Neural cell (in vitro differentiated cells): Measurements from ENCODE around the gene UBE3B. TPM values are rescaled to one million over a fixed set of nuclear protein-coding genes. Genes with fewer than 3 reads are reported as not detected.

Experiments used
- H2AFZ ChIP-seq: fragments of 200-600, 300-800 bp; sonication (generic), shearing (Covaris generic); 2 replicates; pipeline ENCODE4 v1.6.0; 2014; ENCODE audit warnings: low read depth, mild to moderate bottlenecking, antibody characterized with exemption, low read length, moderate library complexity
- H3F3A ChIP-seq: fragments of 200-600 bp; shearing (Covaris generic); 2 replicates; pipeline ENCODE4 v1.6.1; 2016; ENCODE audit warnings: mild to moderate bottlenecking, moderate library complexity, mixed read lengths, antibody characterized with exemption, low read length; ENCODE audit not compliant: insufficient read depth, poor library complexity, severe bottlenecking
- H3K27ac ChIP-seq: fragments of 200-600, 300-800 bp; sonication (generic), shearing (Covaris generic); 2 replicates; pipeline ENCODE4 v1.5.1; 2014; ENCODE audit warnings: mild to moderate bottlenecking, low read length, moderate library complexity
- H3K27me3 ChIP-seq: fragments of 300-800, 200-600 bp; sonication (generic), shearing (Covaris generic); 2 replicates; pipeline ENCODE4 v1.6.0; 2014; ENCODE audit warnings: mild to moderate bottlenecking, low read depth, low read length, moderate library complexity; ENCODE audit not compliant: insufficient read depth
- H3K36me3 ChIP-seq: fragments of 300-800, 200-600 bp; sonication (generic), shearing (Covaris generic); 2 replicates; pipeline ENCODE4 v1.5.1; 2014; ENCODE audit warnings: mild to moderate bottlenecking, antibody characterized with exemption, low read length, moderate library complexity; ENCODE audit not compliant: insufficient read depth
- H3K4me2 ChIP-seq: fragments of 300-800, 200-600 bp; sonication (generic), shearing (Covaris generic); 2 replicates; pipeline ENCODE4 v1.6.0; 2014; ENCODE audit warnings: mild to moderate bottlenecking, low read length
- H3K4me3 ChIP-seq: fragments of 300-800, 200-600 bp; sonication (generic), shearing (Covaris generic); 2 replicates; pipeline ENCODE4 v1.5.1; 2014; ENCODE audit warnings: mild to moderate bottlenecking, low read length, moderate library complexity
- H3K79me2 ChIP-seq: fragments of 200-600 bp; shearing (Covaris generic); replicated peaks from 2 replicates; pipeline ENCODE4 v1.6.0; 2014; ENCODE audit warnings: mild to moderate bottlenecking, low read length, moderate library complexity; ENCODE audit not compliant: insufficient read depth
- H3K9ac ChIP-seq: fragments of 300-800, 200-600 bp; sonication (generic), shearing (Covaris generic); 2 replicates; pipeline ENCODE4 v1.6.1; 2016; ENCODE audit warnings: mild to moderate bottlenecking, low read length, mixed read lengths
- H3K9me2 ChIP-seq: fragments of 200-600 bp; shearing (Covaris generic); 2 replicates; pipeline ENCODE4 v1.6.1; 2016; ENCODE audit warnings: mild to moderate bottlenecking, low read length, mixed read lengths; ENCODE audit not compliant: insufficient read depth
- H3K9me3 ChIP-seq: fragments of 200-600, 300-800 bp; sonication (generic), shearing (Covaris generic); 2 replicates; pipeline ENCODE4 v1.6.1; 2016; ENCODE audit warnings: mild to moderate bottlenecking, mixed run types, low read length, moderate library complexity, mixed read lengths
- H4K20me1 ChIP-seq: fragments of 200-600 bp; shearing (Covaris generic); 2 replicates; pipeline ENCODE4 v1.6.1; 2016; ENCODE audit warnings: mild to moderate bottlenecking, mixed run types; ENCODE audit not compliant: insufficient read depth
- EP300 ChIP-seq: fragments of 450-650 bp; conservative IDR thresholded peaks from 2 replicates; pipeline ENCODE4 v1.6.1; 2014; ENCODE audit warnings: antibody characterized with exemption, mild to moderate bottlenecking, moderate library complexity; ENCODE audit not compliant: poor library complexity, severe bottlenecking
- EZH2 ChIP-seq: fragments of 200-600, 300-800 bp; shearing (Covaris generic), sonication (generic); IDR thresholded peaks from 2 replicates; pipeline ENCODE4 v1.6.1; 2014; ENCODE audit warnings: antibody characterized with exemption, low read length, borderline replicate concordance, mild to moderate bottlenecking; ENCODE audit not compliant: insufficient read depth, poor library complexity, severe bottlenecking
- MXI1 ChIP-seq: fragments of 450-650 bp; conservative IDR thresholded peaks from 2 replicates; pipeline ENCODE4 v1.6.1; 2014; ENCODE audit warnings: antibody characterized with exemption, mild to moderate bottlenecking; ENCODE audit not compliant: poor library complexity, severe bottlenecking
- POLR2AphosphoS5 ChIP-seq: IDR thresholded peaks from 2 replicates; pipeline ENCODE4 v1.6.1; 2012
- RAD21 ChIP-seq: fragments of 450-650 bp; conservative IDR thresholded peaks from 2 replicates; pipeline ENCODE4 v1.6.1; 2014; ENCODE audit warnings: antibody characterized with exemption, mild to moderate bottlenecking, moderate library complexity
- REST ChIP-seq: IDR thresholded peaks from 2 replicates; pipeline ENCODE4 v1.6.1; 2012; ENCODE audit warnings: borderline replicate concordance
- SMC3 ChIP-seq: fragments of 450-650 bp; conservative IDR thresholded peaks from 2 replicates; pipeline ENCODE4 v1.6.1; 2014; ENCODE audit warnings: antibody characterized with exemption, mild to moderate bottlenecking, moderate library complexity; ENCODE audit not compliant: poor library complexity
- TAF1 ChIP-seq: IDR thresholded peaks from 2 replicates; pipeline ENCODE4 v1.6.1; 2012; ENCODE audit warnings: low read depth
- polyA plus RNA-seq: library from polyadenylated mRNA; depleted of rRNA; stranded (reverse); fragments of >200 nt; gene quantifications from 2 replicates; pipeline ENCODE4 v1.2.3, GENCODE V29; 2014
- TF ChIP-seq, protein P1 (sequence below): fragments of 450-650 bp; IDR thresholded peaks from 2 replicates; pipeline ENCODE4 v1.5.1; 2014; ENCODE audit warnings: antibody characterized with exemption, mild to moderate bottlenecking, moderate library complexity; ENCODE audit not compliant: poor library complexity, severe bottlenecking

The UBE3B gene
- polyA plus RNA-seq, 1 donor from 2014 or later: 21.7 TPM

DNA sequence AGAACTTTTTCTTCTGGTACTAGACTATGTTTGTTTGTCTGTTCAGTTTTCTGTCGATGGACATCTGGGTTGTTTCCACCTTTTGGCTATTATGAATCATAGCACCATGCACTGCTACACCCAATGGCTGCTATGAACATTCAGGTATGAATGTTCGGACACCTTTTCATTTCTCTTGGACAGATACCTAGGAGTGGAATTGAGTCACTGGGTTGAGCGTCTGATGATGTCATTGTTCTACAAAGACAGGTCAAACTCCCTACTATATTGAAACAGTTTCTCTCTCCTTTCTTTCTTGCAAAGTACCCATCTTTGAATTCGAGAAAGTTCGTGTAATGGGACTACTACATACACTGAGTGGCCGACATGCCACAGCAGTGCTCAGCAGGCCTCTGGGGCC lies 45.0 kb upstream of the UBE3B start:
- H3K4me3 ChIP-seq: no peak overlapping the region
- no peaks in the 10 kb centered on the region for H3K27me3 ChIP-seq
- no peak for TF ChIP-seq MXI1
- TF ChIP-seq, protein P1, sequence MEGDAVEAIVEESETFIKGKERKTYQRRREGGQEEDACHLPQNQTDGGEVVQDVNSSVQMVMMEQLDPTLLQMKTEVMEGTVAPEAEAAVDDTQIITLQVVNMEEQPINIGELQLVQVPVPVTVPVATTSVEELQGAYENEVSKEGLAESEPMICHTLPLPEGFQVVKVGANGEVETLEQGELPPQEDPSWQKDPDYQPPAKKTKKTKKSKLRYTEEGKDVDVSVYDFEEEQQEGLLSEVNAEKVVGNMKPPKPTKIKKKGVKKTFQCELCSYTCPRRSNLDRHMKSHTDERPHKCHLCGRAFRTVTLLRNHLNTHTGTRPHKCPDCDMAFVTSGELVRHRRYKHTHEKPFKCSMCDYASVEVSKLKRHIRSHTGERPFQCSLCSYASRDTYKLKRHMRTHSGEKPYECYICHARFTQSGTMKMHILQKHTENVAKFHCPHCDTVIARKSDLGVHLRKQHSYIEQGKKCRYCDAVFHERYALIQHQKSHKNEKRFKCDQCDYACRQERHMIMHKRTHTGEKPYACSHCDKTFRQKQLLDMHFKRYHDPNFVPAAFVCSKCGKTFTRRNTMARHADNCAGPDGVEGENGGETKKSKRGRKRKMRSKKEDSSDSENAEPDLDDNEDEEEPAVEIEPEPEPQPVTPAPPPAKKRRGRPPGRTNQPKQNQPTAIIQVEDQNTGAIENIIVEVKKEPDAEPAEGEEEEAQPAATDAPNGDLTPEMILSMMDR: no peak
- TF ChIP-seq EP300: no peak
- H3K79me2 ChIP-seq: no peaks in the 10 kb centered on the region
- no peak overlapping the region for H3K27ac ChIP-seq
- H3K4me2 ChIP-seq: no peak overlapping the region
- H3F3A ChIP-seq: no peaks in the 10 kb centered on the region
- no peak overlapping the region for H3K9ac ChIP-seq
- no peaks in the 10 kb centered on the region for H3K9me3 ChIP-seq
- H3K36me3 ChIP-seq: no peaks in the 10 kb centered on the region
- no peaks in the 10 kb centered on the region for H4K20me1 ChIP-seq
- H3K9me2 ChIP-seq: no peaks in the 10 kb centered on the region
- no peak overlapping the region for H2AFZ ChIP-seq

GRCh38 chr12:109432842-109433304 lies 44.6 kb upstream of the UBE3B start:
- H3F3A ChIP-seq: no peaks in the 10 kb centered on the region
- H2AFZ ChIP-seq: no peak overlapping the region

More at GRCh38 chr12:109432842-109433304, 44.6 kb upstream of the UBE3B start:
- no peak for TF ChIP-seq EZH2
- TF ChIP-seq MXI1: no peak
- TF ChIP-seq TAF1: no peak
- TF ChIP-seq, protein P1: peak; percentile 59
- TF ChIP-seq EP300: no peak
- no peak for TF ChIP-seq POLR2AphosphoS5
- TF ChIP-seq SMC3: peak; percentile 43
- no peak for TF ChIP-seq REST
- peak; percentile 50 for TF ChIP-seq RAD21
- Histone ChIP-seq H3K9me2 (no peaks in the 10 kb centered on the region), H3K27me3 (no peaks in the 10 kb centered on the region), H3K79me2 (no peaks in the 10 kb centered on the region), H3K27ac (no peak overlapping the region), H3K4me3 (no peak overlapping the region), H3K36me3 (no peaks in the 10 kb centered on the region), H3K9ac (no peak overlapping the region), H3K9me3 (no peaks in the 10 kb centered on the region), H3K4me2 (no peak overlapping the region), H4K20me1 (no peaks in the 10 kb centered on the region)
